Sigmoid colon (tissue), 3 donors: ENCODE measurements around the gene SERPING1.

Experiments used
- POLR2A ChIP-seq, 2 donors: fragments of 450-650 bp; IDR thresholded peaks; one replicate each; pipeline ENCODE4 v1.6.1; 2016; ENCODE audit warnings: antibody characterized with exemption in 2 of 2, mild to moderate bottlenecking in 2 of 2, moderate library complexity in 2 of 2
- TF ChIP-seq, protein P1 (sequence below), 4 experiments: fragments of 450-650 bp in 3 of 4; fragments of 200-600 bp in 1 of 4; IDR thresholded peaks; one replicate each; pipeline ENCODE4 v1.5.1; 2016 to 2019; ENCODE audit warnings: antibody characterized with exemption in 4 of 4, mild to moderate bottlenecking in 3 of 4, moderate library complexity in 2 of 4

GRCh38 chr11:57652662-57653061 lies 55.2 kb downstream of the SERPING1 start:
- TF ChIP-seq, protein P1, sequence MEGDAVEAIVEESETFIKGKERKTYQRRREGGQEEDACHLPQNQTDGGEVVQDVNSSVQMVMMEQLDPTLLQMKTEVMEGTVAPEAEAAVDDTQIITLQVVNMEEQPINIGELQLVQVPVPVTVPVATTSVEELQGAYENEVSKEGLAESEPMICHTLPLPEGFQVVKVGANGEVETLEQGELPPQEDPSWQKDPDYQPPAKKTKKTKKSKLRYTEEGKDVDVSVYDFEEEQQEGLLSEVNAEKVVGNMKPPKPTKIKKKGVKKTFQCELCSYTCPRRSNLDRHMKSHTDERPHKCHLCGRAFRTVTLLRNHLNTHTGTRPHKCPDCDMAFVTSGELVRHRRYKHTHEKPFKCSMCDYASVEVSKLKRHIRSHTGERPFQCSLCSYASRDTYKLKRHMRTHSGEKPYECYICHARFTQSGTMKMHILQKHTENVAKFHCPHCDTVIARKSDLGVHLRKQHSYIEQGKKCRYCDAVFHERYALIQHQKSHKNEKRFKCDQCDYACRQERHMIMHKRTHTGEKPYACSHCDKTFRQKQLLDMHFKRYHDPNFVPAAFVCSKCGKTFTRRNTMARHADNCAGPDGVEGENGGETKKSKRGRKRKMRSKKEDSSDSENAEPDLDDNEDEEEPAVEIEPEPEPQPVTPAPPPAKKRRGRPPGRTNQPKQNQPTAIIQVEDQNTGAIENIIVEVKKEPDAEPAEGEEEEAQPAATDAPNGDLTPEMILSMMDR (IDR thresholded peaks at IDR 0.05) = no peak
- TF ChIP-seq POLR2A (IDR thresholded peaks at IDR 0.05) = no peak
